HG03108 (cell line): Measurements from ENCODE around the gene UBE4A.
"Not testable (repeated sequence)": the region's sequence is repeated elsewhere in the genome, so short reads cannot be mapped to it uniquely, and the experiment has no call there.

Experiments
- ATAC-seq: cut with Tn5 transposase; IDR thresholded peaks from one replicate; pipeline ENCODE4 v1.9.1; 2021; ENCODE audit warnings: moderate library complexity; ENCODE audit not compliant: unreplicated experiment

UBE4A gene

GRCh38 chr11:118398791-118399559 lies 39.6 kb downstream of the UBE4A start:
- no peak for ATAC-seq

- peak; percentile 53 for ATAC-seq
These were observed 41.9 kb downstream of the UBE4A start, which contains the start of gene ATP5MG for GRCh38 chr11:118401151-118401879. TSS of gene ATP5MG (plus strand) at chr11:118401606. CDS start at chr11:118401666, 60 bp downstream.

GRCh38 chr11:118401880-118402590 lies 42.6 kb downstream of the UBE4A start:
- peak; percentile 3 for ATAC-seq

GRCh38 chr11:118402594-118402993 lies 43.2 kb downstream of the UBE4A start:
- ATAC-seq: not testable (repeated sequence)

GRCh38 chr11:118406599-118407166 lies 47.3 kb downstream of the UBE4A start:
- ATAC-seq: no peak

- ATAC-seq: peak; percentile 51
These were observed 50.8 kb downstream of the UBE4A start for GRCh38 chr11:118410055-118410745.

- ATAC-seq: no peak
These were observed 52.1 kb downstream of the UBE4A start for GRCh38 chr11:118411530-118411929.

- no peak for ATAC-seq
These were observed 53.5 kb downstream of the UBE4A start for GRCh38 chr11:118412921-118413320.

GRCh38 chr11:118415062-118415738 lies 55.8 kb downstream of the UBE4A start:
- ATAC-seq: no peak

- no peak for ATAC-seq
These were observed 56.3 kb downstream of the UBE4A start for GRCh38 chr11:118415739-118416068.

GRCh38 chr11:118416900-118417299 lies 57.5 kb downstream of the UBE4A start:
- not testable (repeated sequence) for ATAC-seq

GRCh38 chr11:118417801-118418200 lies 58.4 kb downstream of the UBE4A start:
- no peak for ATAC-seq

- ATAC-seq: no peak
These were observed 59.4 kb downstream of the UBE4A start for GRCh38 chr11:118418766-118419165.

- ATAC-seq: no peak
These were observed 68.3 kb downstream of the UBE4A start for GRCh38 chr11:118427707-118428106.

- no peak for ATAC-seq
These were observed 71.6 kb downstream of the UBE4A start for GRCh38 chr11:118430956-118431355.

GRCh38 chr11:118434123-118434552 lies 74.7 kb downstream of the UBE4A start:
- ATAC-seq: no peak

- ATAC-seq: no peak
These were observed 75.3 kb downstream of the UBE4A start for GRCh38 chr11:118434553-118435289.

GRCh38 chr11:118435290-118435892 lies 76.0 kb downstream of the UBE4A start:
- ATAC-seq: peak; percentile 20
